ENCODE measurements around the gene CDC73.

GRCh38 chr1:193179094-193179493 lies 57.3 kb downstream of the CDC73 start:
- TF ChIP-seq CTCF (IDR thresholded peaks at IDR 0.05) (no peak), EZH2phosphoT487 (IDR thresholded peaks at IDR 0.05) (no peak)
